Measurements from ENCODE around the gene MAX.

Gene MAX

GRCh38 chr14:65069874-65070413, 32.4 kb downstream of the MAX start (continued):
- TF ChIP-seq, protein P1, sequence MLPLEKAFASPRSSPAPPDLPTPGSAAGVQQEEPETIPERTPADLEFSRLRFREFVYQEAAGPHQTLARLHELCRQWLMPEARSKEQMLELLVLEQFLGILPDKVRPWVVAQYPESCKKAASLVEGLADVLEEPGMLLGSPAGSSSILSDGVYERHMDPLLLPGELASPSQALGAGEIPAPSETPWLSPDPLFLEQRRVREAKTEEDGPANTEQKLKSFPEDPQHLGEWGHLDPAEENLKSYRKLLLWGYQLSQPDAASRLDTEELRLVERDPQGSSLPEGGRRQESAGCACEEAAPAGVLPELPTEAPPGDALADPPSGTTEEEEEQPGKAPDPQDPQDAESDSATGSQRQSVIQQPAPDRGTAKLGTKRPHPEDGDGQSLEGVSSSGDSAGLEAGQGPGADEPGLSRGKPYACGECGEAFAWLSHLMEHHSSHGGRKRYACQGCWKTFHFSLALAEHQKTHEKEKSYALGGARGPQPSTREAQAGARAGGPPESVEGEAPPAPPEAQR (tag by site-specific recombination; IDR thresholded peaks at IDR 0.05): no peak
- TF ChIP-seq, protein P2, sequence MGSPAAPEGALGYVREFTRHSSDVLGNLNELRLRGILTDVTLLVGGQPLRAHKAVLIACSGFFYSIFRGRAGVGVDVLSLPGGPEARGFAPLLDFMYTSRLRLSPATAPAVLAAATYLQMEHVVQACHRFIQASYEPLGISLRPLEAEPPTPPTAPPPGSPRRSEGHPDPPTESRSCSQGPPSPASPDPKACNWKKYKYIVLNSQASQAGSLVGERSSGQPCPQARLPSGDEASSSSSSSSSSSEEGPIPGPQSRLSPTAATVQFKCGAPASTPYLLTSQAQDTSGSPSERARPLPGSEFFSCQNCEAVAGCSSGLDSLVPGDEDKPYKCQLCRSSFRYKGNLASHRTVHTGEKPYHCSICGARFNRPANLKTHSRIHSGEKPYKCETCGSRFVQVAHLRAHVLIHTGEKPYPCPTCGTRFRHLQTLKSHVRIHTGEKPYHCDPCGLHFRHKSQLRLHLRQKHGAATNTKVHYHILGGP (tag by site-specific recombination; IDR thresholded peaks at IDR 0.05): no peak
- TF ChIP-seq KLF9 (tag by site-specific recombination; IDR thresholded peaks at IDR 0.05; ENCODE audit: low read depth) (no peak), ZNF830 (tag by site-specific recombination; IDR thresholded peaks at IDR 0.05; ENCODE audit: low read depth) (no peak), ZNF792 (tag by site-specific recombination; IDR thresholded peaks at IDR 0.05) (no peak), ZNF292 (tag by site-specific recombination; IDR thresholded peaks at IDR 0.05; ENCODE audit: borderline replicate concordance, low read depth) (no peak), ZNF26 (tag by site-specific recombination; IDR thresholded peaks at IDR 0.05) (no peak), ZNF155 (tag by site-specific recombination; IDR thresholded peaks at IDR 0.05) (no peak)

DNA sequence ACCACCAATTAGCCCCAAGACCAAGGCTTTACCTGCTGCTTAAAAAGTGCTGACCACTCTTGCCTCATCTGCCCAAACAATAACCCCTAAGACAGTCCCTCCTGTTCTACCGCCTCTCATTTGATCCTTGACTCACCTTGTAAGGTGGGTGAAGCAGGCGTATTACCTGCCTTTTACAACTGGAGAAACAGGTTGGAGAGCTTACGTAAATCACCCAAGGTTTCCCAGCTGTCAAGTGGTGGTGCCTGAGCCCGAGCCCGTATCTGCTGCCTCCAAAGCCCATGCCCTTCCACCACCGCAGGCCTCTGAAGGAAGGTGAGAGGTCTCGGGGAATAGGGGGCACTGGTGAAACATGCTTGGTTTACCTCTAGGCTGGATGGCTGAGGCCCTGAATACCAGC, 36.6 kb downstream of the MAX start:
- peaks cover 0 to 67% of the 10 kb centered on the region in 2 experiments; a peak in 2 of 3 replicates for H3K36me3 ChIP-seq (ENCODE audit: control insufficient read depth in 2 of 2, insufficient read depth in 1 of 2, low read length in 2 of 2)

More for the DNA sequence above, 36.6 kb downstream of the MAX start:
- TF ChIP-seq ZNF221 (tag by site-specific recombination; IDR thresholded peaks at IDR 0.05; ENCODE audit: borderline replicate concordance) (no peak), ZNF580 (tag by site-specific recombination; IDR thresholded peaks at IDR 0.05) (no peak), ZNF596 (tag by site-specific recombination; IDR thresholded peaks at IDR 0.05) (no peak), ZNF433 (tag by site-specific recombination; IDR thresholded peaks at IDR 0.05; ENCODE audit: low read depth) (no peak), ZNF132 (tag by site-specific recombination; IDR thresholded peaks at IDR 0.05; ENCODE audit: borderline replicate concordance) (no peak), ZNF621 (tag by site-specific recombination; IDR thresholded peaks at IDR 0.05) (no peak), ZNF23 (tag by site-specific recombination; IDR thresholded peaks at IDR 0.05; ENCODE audit: borderline replicate concordance) (no peak), TRIM28 (IDR thresholded peaks at IDR 0.05; ENCODE audit: borderline replicate concordance, low read length) (no peak), BCL11B (tag by site-specific recombination; IDR thresholded peaks at IDR 0.05; ENCODE audit: low read depth) (no peak), ZNF138 (tag by site-specific recombination; IDR thresholded peaks at IDR 0.05; ENCODE audit: borderline replicate concordance) (no peak), ZBTB49 (tag by site-specific recombination; IDR thresholded peaks at IDR 0.05; ENCODE audit: low read depth) (no peak), SCRT1 (tag by site-specific recombination; IDR thresholded peaks at IDR 0.05; ENCODE audit: borderline replicate concordance) (no peak)
- no peaks in the 10 kb centered on the region for H3K4me1 ChIP-seq (ENCODE audit: control insufficient read depth, insufficient read depth, low read length)
- no peak overlapping the region for H3K4me3 ChIP-seq (ENCODE audit: low read depth, low read length)
- H3K9me3 ChIP-seq (ENCODE audit: control insufficient read depth, insufficient read depth, low read depth, low read length): no peaks in the 10 kb centered on the region
- POLR2A ChIA-PET: no interaction called here
- CTCF ChIA-PET: no interaction called here
- no peak overlapping the region for H3K27ac ChIP-seq (ENCODE audit: extremely low read depth, low read depth, low read length)
